ENCODE measurements around the gene GOLGA6L2. TPM values are rescaled to one million over a fixed set of nuclear protein-coding genes. Genes with fewer than 3 reads are reported as not detected.
"Not testable (repeated sequence)": the region's sequence is repeated elsewhere in the genome, so short reads cannot be mapped to it uniquely, and the experiment has no call there.

Gene GOLGA6L2
- total RNA-seq, 2 experiments from 2014 or later = not detected

GRCh38 chr15:23422946-23423708 lies 23.9 kb downstream of the GOLGA6L2 start:
- Mint-ChIP-seq H3K9me3 (ENCODE audit: low read depth) (no peaks in the 10 kb centered on the region), H3K27me3 (no peaks in the 10 kb centered on the region), H3K36me3 (ENCODE audit: low read depth) (no peaks in the 10 kb centered on the region), H3K4me1 (no peaks in the 10 kb centered on the region), H3K27ac (no peak overlapping the region), H3K4me3 (no peak overlapping the region)
- ATAC-seq (peak; percentile 51), DNase-seq (no peak)
- intact Hi-C loops (cut with DNase I, micrococcal nuclease) = no loop called here
- ChIA-PET POLR2A (no interaction called here), CTCF (no interaction called here)

GRCh38 chr15:23422099-23422945 lies 24.7 kb downstream of the GOLGA6L2 start:
- no peak overlapping the region for H3K4me3 Mint-ChIP-seq
- H3K27me3 Mint-ChIP-seq = no peaks in the 10 kb centered on the region
- H3K36me3 Mint-ChIP-seq (ENCODE audit: low read depth) = no peaks in the 10 kb centered on the region
- intact Hi-C loops (cut with DNase I, micrococcal nuclease) = no loop called here
- no peaks in the 10 kb centered on the region for H3K9me3 Mint-ChIP-seq (ENCODE audit: low read depth)
- POLR2A ChIA-PET = no interaction called here
- ATAC-seq (no peak), DNase-seq (no peak)
- CTCF ChIA-PET = no interaction called here
- no peak overlapping the region for H3K27ac Mint-ChIP-seq
- no peaks in the 10 kb centered on the region for H3K4me1 Mint-ChIP-seq

- H3K27ac Mint-ChIP-seq = no peak overlapping the region
- DNase-seq (no peak), ATAC-seq (no peak)
- H3K27me3 Mint-ChIP-seq = no peaks in the 10 kb centered on the region
- intact Hi-C loops (cut with DNase I, micrococcal nuclease) = no loop called here
- no peak overlapping the region for H3K4me3 Mint-ChIP-seq
- no peaks in the 10 kb centered on the region for H3K36me3 Mint-ChIP-seq (ENCODE audit: low read depth)
- CTCF ChIA-PET = no interaction called here
- H3K4me1 Mint-ChIP-seq = no peaks in the 10 kb centered on the region
- H3K9me3 Mint-ChIP-seq (ENCODE audit: low read depth) = no peaks in the 10 kb centered on the region
- POLR2A ChIA-PET = no interaction called here
These were observed 26.1 kb downstream of the GOLGA6L2 start for GRCh38 chr15:23420806-23421575.

- intact Hi-C loops (cut with DNase I, micrococcal nuclease) = no loop called here
- CTCF ChIA-PET = no interaction called here
- H3K27ac Mint-ChIP-seq = no peak overlapping the region
- no peaks in the 10 kb centered on the region for H3K4me1 Mint-ChIP-seq
- POLR2A ChIA-PET = no interaction called here
- no peak overlapping the region for H3K4me3 Mint-ChIP-seq
- H3K36me3 Mint-ChIP-seq (ENCODE audit: low read depth) = no peaks in the 10 kb centered on the region
- H3K9me3 Mint-ChIP-seq (ENCODE audit: low read depth) = no peaks in the 10 kb centered on the region
- ATAC-seq (no peak), DNase-seq (no peak)
- H3K27me3 Mint-ChIP-seq = no peaks in the 10 kb centered on the region
These were observed 30.4 kb downstream of the GOLGA6L2 start for GRCh38 chr15:23416349-23417276.

- H3K27me3 Mint-ChIP-seq; CTCF ChIA-PET; H3K4me1 Mint-ChIP-seq; DNase-seq; H3K4me3 Mint-ChIP-seq; intact Hi-C loops (cut with DNase I, micrococcal nuclease); H3K9me3 Mint-ChIP-seq (ENCODE audit: low read depth); H3K27ac Mint-ChIP-seq; POLR2A ChIA-PET; H3K36me3 Mint-ChIP-seq (ENCODE audit: low read depth); ATAC-seq: not testable (repeated sequence)
These were observed 31.2 kb downstream of the GOLGA6L2 start for GRCh38 chr15:23415866-23416265.

GRCh38 chr15:23415321-23415865 lies 31.6 kb downstream of the GOLGA6L2 start:
- CTCF ChIA-PET = no interaction called here
- Mint-ChIP-seq H3K9me3 (ENCODE audit: low read depth) (no peaks in the 10 kb centered on the region), H3K27ac (no peak overlapping the region), H3K36me3 (ENCODE audit: low read depth) (no peaks in the 10 kb centered on the region), H3K4me1 (no peaks in the 10 kb centered on the region), H3K27me3 (no peaks in the 10 kb centered on the region), H3K4me3 (no peak overlapping the region)
- ATAC-seq = no peak
- no peak for DNase-seq
- POLR2A ChIA-PET = no interaction called here
- intact Hi-C loops (cut with DNase I, micrococcal nuclease) = no loop called here

DNA sequence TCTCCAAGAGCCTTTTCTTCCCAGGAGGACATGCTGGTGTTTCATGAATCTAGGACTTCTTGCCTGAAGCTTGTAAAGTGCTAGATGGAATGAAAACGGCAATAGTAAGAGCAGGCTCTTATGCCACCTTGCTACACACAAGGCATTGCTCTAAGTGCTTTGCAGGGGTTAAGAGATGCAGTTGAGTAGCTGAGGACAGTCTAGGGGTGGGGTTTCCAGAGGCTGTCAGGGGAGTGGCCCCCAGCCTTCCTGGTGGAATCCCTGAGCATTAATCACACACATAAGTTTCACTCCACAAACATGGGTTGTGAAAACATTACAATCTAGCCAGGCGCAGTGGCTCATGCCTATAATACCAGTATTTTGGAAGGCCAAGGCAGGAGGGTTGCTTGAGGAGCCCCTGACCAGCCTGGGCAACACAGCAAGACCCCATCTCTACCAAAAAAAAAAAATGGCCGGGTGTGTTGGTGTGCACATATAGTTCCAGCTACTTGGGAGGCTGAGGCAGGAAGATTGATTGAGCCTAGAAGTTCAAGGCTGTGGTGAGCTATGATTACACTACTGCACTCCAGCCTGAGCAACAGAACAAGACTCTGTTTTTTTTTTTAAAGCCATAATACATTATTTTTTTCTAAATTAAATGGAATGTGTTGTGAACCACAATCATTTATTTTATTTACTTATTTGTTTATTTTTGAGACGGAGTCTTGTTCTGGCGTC lies 34.0 kb downstream of the GOLGA6L2 start:
- H3K27me3 Mint-ChIP-seq; H3K4me3 Mint-ChIP-seq; intact Hi-C loops (cut with DNase I, micrococcal nuclease); CTCF ChIA-PET; H3K36me3 Mint-ChIP-seq (ENCODE audit: low read depth); ATAC-seq; DNase-seq; H3K27ac Mint-ChIP-seq; H3K9me3 Mint-ChIP-seq (ENCODE audit: low read depth); H3K4me1 Mint-ChIP-seq: not testable (repeated sequence)
- POLR2A ChIA-PET = interaction anchor here (0.6 kb wide), 1 partner anchor 197 kb away, joined by 8 read pairs; no protein-coding TSS in a partner anchor

DNA sequence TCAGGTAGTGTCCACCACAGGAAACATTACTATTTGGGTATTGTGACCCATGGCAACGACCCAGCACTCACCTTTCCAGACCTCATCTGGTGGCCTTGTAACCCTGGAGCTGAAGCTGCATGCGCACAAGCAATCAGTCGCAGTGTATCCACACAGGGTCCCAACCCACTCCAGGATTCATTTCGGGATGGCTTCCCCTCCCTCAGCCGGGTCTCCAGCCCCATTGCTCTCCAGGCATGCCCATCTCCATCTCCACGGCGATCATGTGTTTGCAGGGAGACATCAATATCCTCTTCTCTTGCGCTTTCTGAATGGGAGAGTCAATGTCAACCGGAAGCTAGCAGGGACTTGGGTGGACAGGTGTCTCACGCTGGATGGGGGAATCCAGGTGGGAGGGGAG lies 35.2 kb downstream of the GOLGA6L2 start:
- Mint-ChIP-seq H3K27me3 (peaks cover 4% of the 10 kb centered on the region), H3K9me3 (ENCODE audit: low read depth) (no peaks in the 10 kb centered on the region), H3K4me1 (no peaks in the 10 kb centered on the region), H3K27ac (no peak overlapping the region), H3K4me3 (no peak overlapping the region), H3K36me3 (ENCODE audit: low read depth) (no peaks in the 10 kb centered on the region)
- ATAC-seq (no peak), DNase-seq (no peak)
- intact Hi-C loops (cut with DNase I, micrococcal nuclease) = no loop called here
- POLR2A ChIA-PET = no interaction called here
- CTCF ChIA-PET = no interaction called here

DNA sequence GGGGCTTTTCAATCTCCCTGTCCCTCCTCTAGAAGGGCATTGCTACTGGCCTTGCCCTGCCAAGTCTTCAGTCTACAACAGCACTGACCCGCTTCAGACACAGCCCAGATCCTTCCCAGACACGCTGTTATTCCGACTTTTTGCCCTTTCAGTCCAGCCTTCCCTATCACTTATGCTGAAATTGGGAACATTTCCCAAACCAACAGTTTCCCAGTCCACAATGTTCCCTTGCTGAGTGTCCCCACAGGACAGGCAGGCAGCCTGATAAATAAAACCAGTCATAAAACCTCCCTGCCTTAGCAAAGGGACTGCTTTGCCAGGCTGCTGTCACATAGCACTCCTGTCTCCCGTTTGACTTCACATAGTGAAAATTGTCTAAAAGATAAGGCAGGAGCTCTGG lies 43.5 kb downstream of the GOLGA6L2 start:
- H3K4me1 Mint-ChIP-seq = no peaks in the 10 kb centered on the region
- DNase-seq (no peak), ATAC-seq (no peak)
- POLR2A ChIA-PET = no interaction called here
- CTCF ChIA-PET = no interaction called here
- H3K36me3 Mint-ChIP-seq (ENCODE audit: low read depth) = no peaks in the 10 kb centered on the region
- H3K27ac Mint-ChIP-seq = no peak overlapping the region
- H3K9me3 Mint-ChIP-seq (ENCODE audit: low read depth) = no peaks in the 10 kb centered on the region
- intact Hi-C loops (cut with DNase I, micrococcal nuclease) = no loop called here
- H3K4me3 Mint-ChIP-seq = no peak overlapping the region
- H3K27me3 Mint-ChIP-seq = peaks cover 6% of the 10 kb centered on the region

DNA sequence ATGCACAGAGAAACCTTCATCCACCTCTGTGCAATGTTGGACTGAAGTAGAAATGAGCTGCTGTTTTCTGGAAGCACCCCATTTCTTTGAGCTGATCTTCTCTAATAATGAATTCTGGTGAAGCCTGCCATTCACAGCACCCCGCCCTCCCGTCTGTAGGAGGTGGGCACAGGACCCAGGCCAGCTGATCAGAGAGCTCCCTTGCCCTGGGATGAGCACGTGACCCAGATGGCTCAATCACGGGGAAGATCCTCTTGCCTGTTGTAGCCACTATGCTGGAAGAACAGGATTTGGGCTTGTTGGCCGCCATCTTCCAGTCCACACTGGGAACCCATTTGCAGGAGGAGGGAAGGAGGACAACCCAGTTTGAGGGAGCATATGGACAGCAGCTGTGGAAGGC lies 44.5 kb downstream of the GOLGA6L2 start:
- POLR2A ChIA-PET = no interaction called here
- intact Hi-C loops (cut with DNase I, micrococcal nuclease) = no loop called here
- H3K4me1 Mint-ChIP-seq = no peaks in the 10 kb centered on the region
- no peak overlapping the region for H3K27ac Mint-ChIP-seq
- CTCF ChIA-PET = no interaction called here
- DNase-seq (no peak), ATAC-seq (no peak)
- H3K9me3 Mint-ChIP-seq (ENCODE audit: low read depth) = no peaks in the 10 kb centered on the region
- H3K36me3 Mint-ChIP-seq (ENCODE audit: low read depth) = no peaks in the 10 kb centered on the region
- peaks cover 6% of the 10 kb centered on the region for H3K27me3 Mint-ChIP-seq
- H3K4me3 Mint-ChIP-seq = no peak overlapping the region
